ENCODE measurements around the gene ETS1.

The ETS1 gene

GRCh38 chr11:128497061-128497775 lies 90.1 kb downstream of the ETS1 start:
- no peak for DNase-seq

GRCh38 chr11:128496692-128497060 lies 90.7 kb downstream of the ETS1 start:
- DNase-seq: no peak

GRCh38 chr11:128496249-128496648 lies 91.1 kb downstream of the ETS1 start:
- no peak for DNase-seq

GRCh38 chr11:128494418-128495332 lies 92.7 kb downstream of the ETS1 start:
- no peak for DNase-seq

- no peak for DNase-seq
These were observed 93.8 kb downstream of the ETS1 start for GRCh38 chr11:128493570-128493965.

GRCh38 chr11:128492903-128493569 lies 94.3 kb downstream of the ETS1 start:
- no peak for DNase-seq

GRCh38 chr11:128492461-128492860 lies 94.9 kb downstream of the ETS1 start:
- DNase-seq: no peak

GRCh38 chr11:128491195-128491936 lies 96.0 kb downstream of the ETS1 start:
- DNase-seq: no peak

- DNase-seq: no peak
These were observed 97.3 kb downstream of the ETS1 start for GRCh38 chr11:128490092-128490491.

GRCh38 chr11:128488471-128488870 lies 98.9 kb downstream of the ETS1 start:
- no peak for DNase-seq

- DNase-seq: no peak
These were observed 99.4 kb downstream of the ETS1 start for GRCh38 chr11:128487978-128488377.

GRCh38 chr11:128484172-128484571 lies 103.2 kb downstream of the ETS1 start:
- DNase-seq: no peak

GRCh38 chr11:128483211-128483788 lies 104.1 kb downstream of the ETS1 start:
- DNase-seq: no peak

- DNase-seq: no peak
These were observed 104.7 kb downstream of the ETS1 start for GRCh38 chr11:128482512-128483191.

- no peak for DNase-seq
These were observed 105.3 kb downstream of the ETS1 start for GRCh38 chr11:128482092-128482491.

- no peak for DNase-seq
These were observed 106.2 kb downstream of the ETS1 start for GRCh38 chr11:128481135-128481534.

GRCh38 chr11:128480665-128481064 lies 106.7 kb downstream of the ETS1 start:
- DNase-seq: no peak

GRCh38 chr11:128480066-128480465 lies 107.3 kb downstream of the ETS1 start:
- no peak for DNase-seq

GRCh38 chr11:128479144-128479543 lies 108.2 kb downstream of the ETS1 start:
- no peak for DNase-seq

GRCh38 chr11:128478305-128478704 lies 109.1 kb downstream of the ETS1 start:
- DNase-seq: no peak

- DNase-seq: no peak
These were observed 109.5 kb downstream of the ETS1 start for GRCh38 chr11:128477811-128478210.

GRCh38 chr11:128477278-128477677 lies 110.1 kb downstream of the ETS1 start:
- DNase-seq: no peak
